HEK293 (cell line): ENCODE measurements around the gene GRM5.

Experiments
- CTCF ChIA-PET: fragments of 350-600 bp; formaldehyde crosslinking; extraction: SDS; loops from one replicate; lab custom pipeline; 2021; ENCODE audit warnings: antibody characterized with exemption; lab: Yijun Ruan, JAX
- POLR2A ChIA-PET: fragments of 300-600 bp; formaldehyde crosslinking; extraction: SDS; loops from one replicate; lab custom pipeline; 2020; ENCODE audit warnings: antibody characterized with exemption, inconsistent platforms; lab: Yijun Ruan, JAX
- H3K27ac ChIP-seq: fragments of 200-500 bp; sonication (Bioruptor generic); 2 replicates; pipeline ENCODE4 v1.5.1; 2014; ENCODE audit warnings: low read depth, low read length, control low read depth, inconsistent platforms; ENCODE audit errors: extremely low read depth
- H3K36me3 ChIP-seq, 2 experiments: fragments of 200-500 bp in 1 of 2; sonication (Bioruptor generic) in 1 of 2; 1 replicate in 1 of 2; 2 replicates in 1 of 2; pipeline ENCODE4 v1.5.1; 2014 to 2017; ENCODE audit warnings: inconsistent platforms in 2 of 2, low read length in 2 of 2; ENCODE audit not compliant: control insufficient read depth in 2 of 2, insufficient read depth in 1 of 2
- H3K4me1 ChIP-seq: fragments of 200-500 bp; sonication (Bioruptor generic); 2 replicates; pipeline ENCODE4 v1.5.1; 2014; ENCODE audit warnings: mild to moderate bottlenecking, low read length, inconsistent platforms; ENCODE audit not compliant: control insufficient read depth, insufficient read depth
- H3K4me3 ChIP-seq: 2 replicates; pipeline ENCODE4 v1.5.1; 2011; ENCODE audit warnings: low read depth, mild to moderate bottlenecking, control low read depth, low read length, moderate library complexity
- H3K9me3 ChIP-seq: fragments of 200-500 bp; sonication (Bioruptor generic); 2 replicates; pipeline ENCODE4 v1.5.1; 2014; ENCODE audit warnings: low read depth, low read length, inconsistent platforms; ENCODE audit not compliant: control insufficient read depth, insufficient read depth
- MEIS1 ChIP-seq: sonication (generic); formaldehyde crosslinking; IDR thresholded peaks from 2 replicates; pipeline ENCODE4 v1.8.1; 2022; ENCODE audit warnings: missing genetic modification reagents, mild to moderate bottlenecking, borderline replicate concordance
- SCRT1 ChIP-seq: fragments of 450-650 bp; formaldehyde crosslinking; IDR thresholded peaks from 2 replicates; pipeline ENCODE4 v1.5.1; 2016; ENCODE audit warnings: missing biosample characterization, missing genetic modification characterization, borderline replicate concordance
- SCRT2 ChIP-seq: fragments of 450-650 bp; formaldehyde crosslinking; IDR thresholded peaks from 2 replicates; pipeline ENCODE4 v1.5.1; 2016; ENCODE audit warnings: missing biosample characterization, missing genetic modification characterization
- SP3 ChIP-seq: fragments of 450-650 bp; formaldehyde crosslinking; IDR thresholded peaks from 2 replicates; pipeline ENCODE4 v1.5.1; 2016; ENCODE audit warnings: missing biosample characterization, missing genetic modification characterization
- TCF7L2 ChIP-seq: IDR thresholded peaks from 2 replicates; pipeline ENCODE4 v1.6.1; 2011; ENCODE audit warnings: low read depth, mild to moderate bottlenecking, inconsistent platforms, low read length, moderate library complexity, borderline replicate concordance
- ZNF10 ChIP-seq: fragments of 450-650 bp; formaldehyde crosslinking; IDR thresholded peaks from 2 replicates; pipeline ENCODE4 v1.5.1; 2017; ENCODE audit warnings: missing biosample characterization, missing genetic modification characterization
- ZNF133 ChIP-seq: fragments of 450-650 bp; formaldehyde crosslinking; IDR thresholded peaks from 2 replicates; pipeline ENCODE4 v1.5.1; 2016; ENCODE audit warnings: missing biosample characterization, missing genetic modification characterization
- ZNF146 ChIP-seq: fragments of 450-650 bp; formaldehyde crosslinking; IDR thresholded peaks from 2 replicates; pipeline ENCODE4 v1.5.1; 2016; ENCODE audit warnings: missing biosample characterization, missing genetic modification characterization
- ZNF19 ChIP-seq: fragments of 450-650 bp; formaldehyde crosslinking; IDR thresholded peaks from 2 replicates; pipeline ENCODE4; 2016; ENCODE audit warnings: missing biosample characterization, missing genetic modification characterization, low read depth
- ZNF202 ChIP-seq: fragments of 450-650 bp; formaldehyde crosslinking; IDR thresholded peaks from 2 replicates; pipeline ENCODE4 v1.5.1; 2016; ENCODE audit warnings: missing biosample characterization, missing genetic modification characterization, borderline replicate concordance
- ZNF24 ChIP-seq: fragments of 450-650 bp; formaldehyde crosslinking; IDR thresholded peaks from 2 replicates; pipeline ENCODE4 v1.5.1; 2016; ENCODE audit warnings: missing biosample characterization, missing genetic modification characterization
- ZNF391 ChIP-seq: fragments of 450-650 bp; formaldehyde crosslinking; IDR thresholded peaks from 2 replicates; pipeline ENCODE4 v1.5.1; 2016; ENCODE audit warnings: low read depth, missing biosample characterization, missing genetic modification characterization, borderline replicate concordance
- ZNF416 ChIP-seq: fragments of 450-650 bp; formaldehyde crosslinking; IDR thresholded peaks from 2 replicates; pipeline ENCODE4 v1.5.1; 2016; ENCODE audit warnings: missing biosample characterization, missing genetic modification characterization
- ZNF426 ChIP-seq: fragments of 450-650 bp; formaldehyde crosslinking; IDR thresholded peaks from 2 replicates; pipeline ENCODE4 v1.5.1; 2017; ENCODE audit warnings: missing biosample characterization, missing genetic modification characterization, mild to moderate bottlenecking, inconsistent platforms, moderate library complexity
- ZNF596 ChIP-seq: fragments of 450-650 bp; IDR thresholded peaks from 2 replicates; pipeline ENCODE4 v1.5.0; 2018; ENCODE audit warnings: missing biosample characterization, mild to moderate bottlenecking, missing genetic modification characterization, moderate library complexity
- ZNF629 ChIP-seq: fragments of 450-650 bp; formaldehyde crosslinking; IDR thresholded peaks from 2 replicates; pipeline ENCODE4 v1.5.1; 2017; ENCODE audit warnings: missing biosample characterization, missing genetic modification characterization
- ZNF76 ChIP-seq: fragments of 450-650 bp; formaldehyde crosslinking; IDR thresholded peaks from 2 replicates; pipeline ENCODE4; 2016; ENCODE audit warnings: low read depth, missing biosample characterization, missing genetic modification characterization, borderline replicate concordance
- ZNF785 ChIP-seq: fragments of 450-650 bp; formaldehyde crosslinking; IDR thresholded peaks from 2 replicates; pipeline ENCODE4 v1.5.1; 2016; ENCODE audit warnings: missing biosample characterization, missing genetic modification characterization
- TF ChIP-seq, protein P1 (sequence below): fragments of 450-650 bp; formaldehyde crosslinking; IDR thresholded peaks from 2 replicates; pipeline ENCODE4 v1.5.1; 2017; ENCODE audit warnings: missing biosample characterization, missing genetic modification characterization
- TF ChIP-seq, protein P2 (sequence below): fragments of 450-650 bp; formaldehyde crosslinking; IDR thresholded peaks from 2 replicates; pipeline ENCODE4 v1.5.1; 2017; ENCODE audit warnings: missing biosample characterization, missing genetic modification characterization
- TF ChIP-seq, protein P3 (sequence below): fragments of 450-650 bp; IDR thresholded peaks from 2 replicates; pipeline ENCODE4 v1.5.1; 2018; ENCODE audit warnings: missing biosample characterization, mild to moderate bottlenecking, missing genetic modification characterization
- TF ChIP-seq, protein P4 (sequence below): fragments of 450-650 bp; formaldehyde crosslinking; IDR thresholded peaks from 2 replicates; pipeline ENCODE4 v1.5.1; 2016; ENCODE audit warnings: missing biosample characterization, missing genetic modification characterization

The GRM5 gene

DNA sequence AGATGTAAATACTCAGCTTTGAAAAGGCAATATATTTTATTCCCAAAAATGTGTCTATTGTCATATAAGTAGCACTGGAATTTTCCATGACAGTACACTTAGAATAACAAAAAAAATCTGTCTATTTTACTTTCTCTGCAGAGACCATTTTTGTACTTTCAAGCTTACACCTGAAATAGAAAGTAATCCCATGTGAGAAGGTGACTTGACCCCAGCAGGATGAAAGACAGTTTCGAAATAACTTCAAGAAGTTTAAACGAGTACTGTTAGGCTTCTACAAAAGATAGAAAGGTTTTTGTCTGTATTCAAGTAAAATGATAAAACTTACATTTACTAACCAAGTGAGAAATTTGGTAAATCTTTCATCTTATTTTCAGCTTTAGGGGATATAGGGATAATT, 468.4 kb downstream of the GRM5 start (continued):
- TF ChIP-seq SCRT2 (tag by site-specific recombination): no peak
- no peak for TF ChIP-seq ZNF785 (tag by site-specific recombination)
- no peak for TF ChIP-seq TCF7L2
- TF ChIP-seq SCRT1 (tag by site-specific recombination): no peak
- no peak for TF ChIP-seq ZNF24
- no peak for TF ChIP-seq ZNF146
- TF ChIP-seq ZNF10 (tag by site-specific recombination): no peak
- TF ChIP-seq, all 188 proteins: peak for 0

DNA sequence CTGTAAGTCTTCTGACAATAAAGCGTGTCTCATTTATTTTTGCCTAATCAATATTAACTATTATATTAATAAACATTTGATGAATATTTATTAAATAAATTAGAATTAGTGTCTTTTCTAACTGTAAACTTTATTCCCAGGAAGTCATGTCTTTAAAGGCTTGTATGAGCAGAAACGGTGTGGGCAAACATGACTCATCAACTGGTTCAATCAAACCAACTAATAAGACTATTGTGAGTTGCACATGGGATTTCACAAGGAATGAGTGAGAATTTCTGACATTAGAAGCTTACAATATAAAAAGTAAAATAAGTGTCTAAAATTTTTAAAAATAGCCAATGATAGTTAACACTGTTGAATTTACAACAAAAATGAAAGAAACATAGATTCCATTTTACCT, 469.0 kb downstream of the GRM5 start:
- H3K4me3 ChIP-seq: no peak overlapping the region
- no peak overlapping the region for H3K27ac ChIP-seq
- H3K4me1 ChIP-seq: no peaks in the 10 kb centered on the region
- POLR2A ChIA-PET: no interaction called here
- H3K36me3 ChIP-seq: no peaks in the 10 kb centered on the region
- TF ChIP-seq ZNF629 (tag by site-specific recombination) (no peak), ZNF202 (no peak), ZNF596 (no peak), ZNF76 (tag by site-specific recombination) (no peak), SP3 (no peak)
- no peaks in the 10 kb centered on the region for H3K9me3 ChIP-seq
- CTCF ChIA-PET: no interaction called here

DNA sequence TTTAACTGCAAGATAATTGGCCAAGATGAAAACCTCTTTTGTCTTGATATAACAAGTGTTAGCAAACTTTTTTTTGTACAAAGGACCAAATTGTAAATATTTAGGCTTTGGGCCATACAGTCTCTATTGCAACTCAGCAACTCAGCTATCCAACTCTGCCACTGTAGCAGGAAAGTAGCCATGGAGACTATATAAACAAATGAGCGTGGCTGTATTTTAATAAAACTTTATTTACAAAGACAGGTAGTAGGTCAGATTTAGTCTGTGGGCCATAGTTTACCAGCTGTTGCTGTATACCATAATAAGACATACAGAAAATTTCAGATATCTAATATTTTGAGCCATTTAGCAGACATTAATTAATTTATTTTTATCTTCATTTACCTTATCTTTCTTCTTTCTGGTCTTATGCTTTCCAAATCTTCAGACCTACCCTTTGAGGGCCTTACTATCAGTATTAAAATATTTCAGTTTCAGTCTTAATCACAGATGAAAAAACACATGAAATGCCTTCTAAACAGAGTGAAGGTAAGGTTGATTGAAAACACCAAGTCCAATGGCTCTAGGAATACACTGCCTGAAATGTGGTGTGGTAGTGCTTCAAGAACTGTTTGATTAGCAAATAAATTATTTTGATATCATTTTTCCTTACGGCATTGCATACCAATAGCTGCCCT, 471.4 kb downstream of the GRM5 start:
- POLR2A ChIA-PET: interaction anchor here (0.7 kb wide), 1 partner anchor 553 kb away, joined by 6 read pairs; no protein-coding TSS in a partner anchor
- TF ChIP-seq ZNF19 (tag by site-specific recombination): no peak
- TF ChIP-seq ZNF416 (tag by site-specific recombination): no peak
- TF ChIP-seq, protein P1, sequence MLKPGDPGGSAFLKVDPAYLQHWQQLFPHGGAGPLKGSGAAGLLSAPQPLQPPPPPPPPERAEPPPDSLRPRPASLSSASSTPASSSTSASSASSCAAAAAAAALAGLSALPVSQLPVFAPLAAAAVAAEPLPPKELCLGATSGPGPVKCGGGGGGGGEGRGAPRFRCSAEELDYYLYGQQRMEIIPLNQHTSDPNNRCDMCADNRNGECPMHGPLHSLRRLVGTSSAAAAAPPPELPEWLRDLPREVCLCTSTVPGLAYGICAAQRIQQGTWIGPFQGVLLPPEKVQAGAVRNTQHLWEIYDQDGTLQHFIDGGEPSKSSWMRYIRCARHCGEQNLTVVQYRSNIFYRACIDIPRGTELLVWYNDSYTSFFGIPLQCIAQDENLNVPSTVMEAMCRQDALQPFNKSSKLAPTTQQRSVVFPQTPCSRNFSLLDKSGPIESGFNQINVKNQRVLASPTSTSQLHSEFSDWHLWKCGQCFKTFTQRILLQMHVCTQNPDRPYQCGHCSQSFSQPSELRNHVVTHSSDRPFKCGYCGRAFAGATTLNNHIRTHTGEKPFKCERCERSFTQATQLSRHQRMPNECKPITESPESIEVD (tag by site-specific recombination): no peak
- TF ChIP-seq, protein P2, sequence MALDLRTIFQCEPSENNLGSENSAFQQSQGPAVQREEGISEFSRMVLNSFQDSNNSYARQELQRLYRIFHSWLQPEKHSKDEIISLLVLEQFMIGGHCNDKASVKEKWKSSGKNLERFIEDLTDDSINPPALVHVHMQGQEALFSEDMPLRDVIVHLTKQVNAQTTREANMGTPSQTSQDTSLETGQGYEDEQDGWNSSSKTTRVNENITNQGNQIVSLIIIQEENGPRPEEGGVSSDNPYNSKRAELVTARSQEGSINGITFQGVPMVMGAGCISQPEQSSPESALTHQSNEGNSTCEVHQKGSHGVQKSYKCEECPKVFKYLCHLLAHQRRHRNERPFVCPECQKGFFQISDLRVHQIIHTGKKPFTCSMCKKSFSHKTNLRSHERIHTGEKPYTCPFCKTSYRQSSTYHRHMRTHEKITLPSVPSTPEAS (tag by site-specific recombination): no peak
- TF ChIP-seq SCRT1 (tag by site-specific recombination): no peak
- no peak for TF ChIP-seq ZNF391 (tag by site-specific recombination)
- TF ChIP-seq ZNF133 (tag by site-specific recombination): no peak
- TF ChIP-seq, protein P3, sequence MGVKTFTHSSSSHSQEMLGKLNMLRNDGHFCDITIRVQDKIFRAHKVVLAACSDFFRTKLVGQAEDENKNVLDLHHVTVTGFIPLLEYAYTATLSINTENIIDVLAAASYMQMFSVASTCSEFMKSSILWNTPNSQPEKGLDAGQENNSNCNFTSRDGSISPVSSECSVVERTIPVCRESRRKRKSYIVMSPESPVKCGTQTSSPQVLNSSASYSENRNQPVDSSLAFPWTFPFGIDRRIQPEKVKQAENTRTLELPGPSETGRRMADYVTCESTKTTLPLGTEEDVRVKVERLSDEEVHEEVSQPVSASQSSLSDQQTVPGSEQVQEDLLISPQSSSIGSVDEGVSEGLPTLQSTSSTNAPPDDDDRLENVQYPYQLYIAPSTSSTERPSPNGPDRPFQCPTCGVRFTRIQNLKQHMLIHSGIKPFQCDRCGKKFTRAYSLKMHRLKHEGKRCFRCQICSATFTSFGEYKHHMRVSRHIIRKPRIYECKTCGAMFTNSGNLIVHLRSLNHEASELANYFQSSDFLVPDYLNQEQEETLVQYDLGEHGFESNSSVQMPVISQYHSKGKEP: no peak
- TF ChIP-seq, protein P4, sequence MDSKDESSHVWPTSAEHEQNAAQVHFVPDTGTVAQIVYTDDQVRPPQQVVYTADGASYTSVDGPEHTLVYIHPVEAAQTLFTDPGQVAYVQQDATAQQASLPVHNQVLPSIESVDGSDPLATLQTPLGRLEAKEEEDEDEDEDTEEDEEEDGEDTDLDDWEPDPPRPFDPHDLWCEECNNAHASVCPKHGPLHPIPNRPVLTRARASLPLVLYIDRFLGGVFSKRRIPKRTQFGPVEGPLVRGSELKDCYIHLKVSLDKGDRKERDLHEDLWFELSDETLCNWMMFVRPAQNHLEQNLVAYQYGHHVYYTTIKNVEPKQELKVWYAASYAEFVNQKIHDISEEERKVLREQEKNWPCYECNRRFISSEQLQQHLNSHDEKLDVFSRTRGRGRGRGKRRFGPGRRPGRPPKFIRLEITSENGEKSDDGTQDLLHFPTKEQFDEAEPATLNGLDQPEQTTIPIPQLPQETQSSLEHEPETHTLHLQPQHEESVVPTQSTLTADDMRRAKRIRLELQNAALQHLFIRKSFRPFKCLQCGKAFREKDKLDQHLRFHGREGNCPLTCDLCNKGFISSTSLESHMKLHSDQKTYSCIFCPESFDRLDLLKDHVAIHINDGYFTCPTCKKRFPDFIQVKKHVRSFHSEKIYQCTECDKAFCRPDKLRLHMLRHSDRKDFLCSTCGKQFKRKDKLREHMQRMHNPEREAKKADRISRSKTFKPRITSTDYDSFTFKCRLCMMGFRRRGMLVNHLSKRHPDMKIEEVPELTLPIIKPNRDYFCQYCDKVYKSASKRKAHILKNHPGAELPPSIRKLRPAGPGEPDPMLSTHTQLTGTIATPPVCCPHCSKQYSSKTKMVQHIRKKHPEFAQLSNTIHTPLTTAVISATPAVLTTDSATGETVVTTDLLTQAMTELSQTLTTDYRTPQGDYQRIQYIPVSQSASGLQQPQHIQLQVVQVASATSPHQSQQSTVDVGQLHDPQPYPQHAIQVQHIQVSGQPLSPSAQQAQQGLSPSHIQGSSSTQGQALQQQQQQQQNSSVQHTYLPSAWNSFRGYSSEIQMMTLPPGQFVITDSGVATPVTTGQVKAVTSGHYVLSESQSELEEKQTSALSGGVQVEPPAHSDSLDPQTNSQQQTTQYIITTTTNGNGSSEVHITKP (tag by site-specific recombination): no peak
- TF ChIP-seq MEIS1 (CRISPR knock-in tag): no peak
- TF ChIP-seq ZNF426 (tag by site-specific recombination): no peak
- no peaks in the 10 kb centered on the region for H3K36me3 ChIP-seq
- no peaks in the 10 kb centered on the region for H3K9me3 ChIP-seq
- no peak overlapping the region for H3K4me3 ChIP-seq
- CTCF ChIA-PET: interaction anchor here (0.5 kb wide), 1 partner anchor 17 kb away, joined by 3 read pairs; no protein-coding TSS in a partner anchor
- no peak overlapping the region for H3K27ac ChIP-seq
- no peaks in the 10 kb centered on the region for H3K4me1 ChIP-seq
